GM12872 (cell line): ENCODE measurements around the gene SLIT3.

Source experiments
- CTCF ChIP-seq: IDR thresholded peaks from 3 replicates; pipeline ENCODE4 v1.5.1; 2011; ENCODE audit warnings: low read depth, mild to moderate bottlenecking, low read length, moderate library complexity; ENCODE audit not compliant: insufficient read depth

SLIT3 gene

DNA sequence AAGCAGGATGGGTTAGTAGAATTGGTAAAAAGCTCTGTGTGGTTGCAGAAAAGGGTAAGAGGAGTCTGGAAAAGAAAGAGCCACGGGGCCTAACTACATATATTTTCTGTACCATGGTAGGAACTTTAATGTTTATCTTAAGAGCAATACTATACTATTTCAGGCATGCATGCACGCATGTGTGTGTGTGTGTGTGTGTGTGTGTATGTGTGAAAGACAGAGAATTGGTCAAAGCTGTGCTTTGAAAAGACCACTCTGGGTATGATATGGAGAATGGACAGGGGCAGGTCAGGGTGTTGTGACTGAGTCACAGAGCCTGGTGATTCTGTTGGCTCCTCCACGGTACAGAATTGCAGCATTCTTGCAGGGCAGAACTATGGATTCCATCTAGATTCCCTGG, 339.3 kb downstream of the SLIT3 start:
- no peak for TF ChIP-seq CTCF

- no peak for TF ChIP-seq CTCF
Observed at GRCh38 chr5:168960497-168960896, 340.4 kb downstream of the SLIT3 start.

- no peak for TF ChIP-seq CTCF
Observed at GRCh38 chr5:168953351-168953750, 347.6 kb downstream of the SLIT3 start.

DNA sequence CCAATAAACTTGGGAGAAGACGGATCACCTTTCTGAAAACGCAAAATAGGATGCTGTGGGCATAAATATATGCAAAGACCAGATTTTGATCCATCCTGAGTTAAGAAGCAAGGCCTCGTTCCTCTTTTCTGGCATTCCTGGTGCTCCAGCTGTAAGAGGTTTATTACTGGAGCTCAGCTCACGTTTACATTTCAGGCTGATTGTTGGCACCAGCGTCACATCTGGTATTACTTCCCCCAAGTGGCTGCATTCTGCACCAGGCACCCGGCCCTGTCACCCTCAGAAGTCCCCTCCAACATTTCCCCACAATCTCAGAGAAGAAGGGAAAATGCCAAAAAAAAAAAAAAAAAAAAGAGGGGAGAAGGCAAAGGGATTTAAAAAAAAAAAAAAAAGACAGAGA, 348.7 kb downstream of the SLIT3 start:
- no peak for TF ChIP-seq CTCF

- TF ChIP-seq CTCF, result no peak
Observed at GRCh38 chr5:168951769-168952168, 349.2 kb downstream of the SLIT3 start.

- no peak for TF ChIP-seq CTCF
Observed at GRCh38 chr5:168951356-168951755, 349.6 kb downstream of the SLIT3 start.

DNA sequence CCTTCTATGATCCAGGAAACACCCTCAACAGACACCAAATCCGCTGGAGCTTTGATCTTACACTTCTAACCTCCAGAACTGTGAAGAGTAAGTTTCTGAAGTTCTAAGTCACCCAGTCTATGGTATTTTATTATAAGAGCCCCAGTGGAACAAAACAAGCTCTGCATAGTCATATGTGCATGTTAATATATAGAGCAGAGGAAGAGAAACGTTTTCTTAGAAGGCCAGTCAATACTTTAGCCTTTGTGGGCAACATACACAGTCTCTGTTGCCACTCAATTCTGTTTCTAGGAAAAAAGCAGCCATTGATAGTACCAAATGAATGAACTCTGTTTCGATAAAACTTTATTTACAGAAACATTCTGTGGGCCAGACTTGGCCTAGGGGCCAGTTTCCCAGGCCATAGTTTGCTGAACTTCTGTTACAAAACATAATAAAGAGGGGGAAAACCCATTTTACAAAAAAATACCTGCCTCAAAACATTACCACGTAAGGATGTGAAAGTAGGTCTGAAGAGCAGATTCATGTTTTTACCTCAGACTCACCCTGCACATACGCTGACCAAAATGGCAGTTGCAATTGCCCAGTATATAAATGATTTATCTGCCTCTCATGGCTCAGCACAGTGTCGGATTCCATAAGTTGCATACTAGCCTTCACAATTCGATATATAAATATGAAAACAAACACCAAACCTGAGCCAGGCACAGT, 350.5 kb downstream of the SLIT3 start:
- TF ChIP-seq CTCF, result no peak

DNA sequence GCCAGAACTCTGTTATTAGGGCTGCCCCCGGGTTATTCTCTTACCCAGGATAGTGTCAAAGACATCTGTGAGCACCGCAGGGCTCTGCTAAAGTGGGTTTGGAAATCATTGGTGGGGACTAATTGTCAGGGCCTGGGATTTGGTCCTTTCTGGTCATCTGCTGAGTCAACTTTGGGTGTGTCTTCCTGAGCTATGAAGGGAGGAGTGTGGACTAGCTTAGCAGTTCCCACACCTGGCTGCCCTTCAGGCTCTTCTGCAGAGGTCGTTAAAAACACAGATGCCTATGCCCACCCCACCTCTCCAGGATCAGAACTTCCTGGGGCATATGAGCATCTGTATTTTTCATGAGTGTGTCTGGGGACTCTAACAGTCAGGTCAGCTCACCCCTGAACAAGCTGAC, 352.2 kb downstream of the SLIT3 start:
- no peak for TF ChIP-seq CTCF
